Keratinocyte (primary cell): Measurements from ENCODE around the gene CASTOR1.

Source experiments
- CTCF ChIP-seq, 3 experiments: IDR thresholded peaks in 1 of 3; conservative IDR thresholded peaks in 1 of 3; optimal IDR thresholded peaks in 1 of 3; 2 replicates in 2 of 3; 3 replicates in 1 of 3; pipeline versions ENCODE3 to v1.5.1; 2011; ENCODE audit warnings: low read length in 3 of 3, mild to moderate bottlenecking in 3 of 3, moderate library complexity in 2 of 3, control low read depth in 1 of 3, inconsistent platforms in 1 of 3; ENCODE audit not compliant: insufficient read depth in 2 of 3; ENCODE audit errors: extremely low read depth in 1 of 3
- EZH2 ChIP-seq: IDR thresholded peaks from one replicate; pipeline ENCODE4 v1.6.1; 2012; ENCODE audit warnings: inconsistent platforms, mild to moderate bottlenecking, low read length, moderate library complexity

DNA sequence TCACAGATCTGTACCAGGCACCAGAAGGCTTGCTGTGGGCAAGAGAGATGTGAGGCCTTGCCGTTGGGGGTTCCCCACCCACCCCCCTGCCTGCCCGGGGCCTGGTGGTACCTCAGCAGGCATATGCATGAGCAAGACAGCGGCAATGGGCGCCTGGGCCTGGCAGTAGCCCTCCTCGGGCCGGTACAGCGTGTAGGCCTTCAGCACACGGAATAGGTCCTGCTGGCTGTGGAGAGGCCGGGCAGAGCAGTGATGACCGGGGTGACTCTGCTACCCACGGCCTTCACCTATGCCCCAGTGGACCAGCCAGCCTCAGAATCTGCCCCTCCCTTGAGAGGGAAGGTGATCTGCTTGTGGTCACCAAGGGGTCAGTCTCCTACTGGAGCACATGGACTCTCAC, 5.5 kb upstream of the CASTOR1 start:
- TF ChIP-seq CTCF (optimal IDR thresholded peaks at IDR 0.05 in 1 of 3, IDR thresholded peaks at IDR 0.05 in 1 of 3, conservative IDR thresholded peaks at IDR 0.05 in 1 of 3; ENCODE audit: extremely low read depth in 1 of 3, insufficient read depth in 2 of 3, low read length in 3 of 3) = no peak
- no peak for TF ChIP-seq EZH2
